Measurements from ENCODE around the gene GANAB.
A peak's percentile ranks its signal among the peaks of the same experiment; 100 is the strongest.
"Not testable (repeated sequence)": the region's sequence is repeated elsewhere in the genome, so short reads cannot be mapped to it uniquely, and the experiment has no call there.

The GANAB gene

DNA sequence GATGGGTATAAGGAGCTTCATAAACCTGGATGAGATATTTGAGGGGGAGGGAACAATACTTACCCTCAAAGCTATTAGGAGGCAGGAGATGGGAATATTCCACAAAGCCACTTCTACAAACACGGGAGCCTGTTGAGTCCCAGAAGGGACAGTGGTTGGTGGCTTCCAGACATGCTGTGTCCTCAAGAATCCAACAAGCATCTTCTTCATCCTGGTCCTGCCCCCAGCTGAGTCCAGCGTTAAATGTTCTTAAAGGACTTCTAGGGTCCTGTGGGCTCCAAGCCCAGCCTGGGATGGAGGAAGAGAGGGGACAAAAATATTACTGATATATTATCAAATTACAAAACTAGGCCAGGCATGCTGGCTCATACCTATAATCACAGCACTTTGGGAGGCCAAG, 21.0 kb upstream of the GANAB start:
- no peak for DNase-seq (ENCODE audit: low spot score)

DNA sequence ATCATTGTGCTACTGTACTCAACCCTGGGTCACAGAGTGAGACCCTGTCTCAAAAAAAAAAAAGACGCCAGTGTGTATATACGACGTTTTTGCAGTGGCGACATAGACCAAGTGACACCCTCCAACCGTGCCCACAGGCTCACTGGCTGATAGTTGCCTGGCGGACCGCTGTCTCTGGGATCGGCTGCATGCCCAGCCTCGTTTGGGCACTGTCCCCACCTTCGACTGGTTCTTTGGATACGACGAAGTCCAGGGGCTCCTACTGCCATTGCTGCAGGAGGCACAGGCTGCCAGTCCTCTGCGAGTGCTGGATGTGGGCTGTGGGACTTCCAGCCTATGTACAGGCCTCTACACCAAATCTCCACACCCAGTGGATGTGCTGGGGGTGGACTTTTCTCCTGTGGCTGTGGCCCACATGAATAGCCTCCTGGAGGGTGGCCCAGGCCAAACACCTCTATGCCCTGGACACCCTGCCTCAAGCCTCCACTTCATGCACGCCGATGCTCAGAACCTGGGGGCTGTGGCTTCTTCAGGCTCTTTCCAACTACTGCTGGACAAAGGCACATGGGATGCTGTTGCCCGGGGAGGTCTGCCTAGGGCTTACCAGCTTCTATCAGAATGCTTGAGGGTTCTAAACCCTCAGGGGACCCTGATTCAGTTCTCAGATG, 20.0 kb upstream of the GANAB start:
- DNase-seq (ENCODE audit: low spot score): no peak

DNA sequence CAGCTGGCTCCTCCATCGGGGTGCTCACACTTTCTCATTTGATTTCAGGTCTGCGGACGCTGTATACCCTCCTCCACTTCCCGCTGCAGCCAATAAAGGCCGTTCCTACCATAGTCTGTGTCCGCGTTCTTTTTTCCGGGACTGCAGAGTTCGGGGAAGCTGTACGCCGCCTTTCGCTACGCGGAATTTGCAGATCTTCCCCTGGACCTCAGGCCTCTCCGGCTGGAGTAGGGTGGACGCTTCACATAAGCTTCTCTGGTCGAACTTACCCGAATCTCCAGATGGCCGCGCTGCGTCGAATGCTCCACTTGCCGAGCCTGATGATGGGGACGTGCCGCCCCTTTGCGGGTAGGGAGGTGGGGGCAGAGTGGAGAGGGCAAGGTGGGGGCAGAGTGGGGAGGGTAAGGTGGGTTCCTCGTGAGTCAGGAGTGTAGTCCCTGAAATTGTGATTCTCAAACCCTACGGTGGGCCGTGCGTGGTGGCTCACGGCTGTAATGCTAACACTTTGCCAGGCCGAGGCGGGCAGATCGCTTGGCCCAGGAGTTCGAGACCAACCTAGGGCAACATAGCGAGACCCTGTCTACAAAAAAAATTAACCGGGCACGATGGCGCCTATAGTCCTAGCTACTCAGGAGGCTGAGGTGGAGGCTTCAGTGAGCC, 19.3 kb upstream of the GANAB start:
- no peak for DNase-seq (ENCODE audit: low spot score)

DNA sequence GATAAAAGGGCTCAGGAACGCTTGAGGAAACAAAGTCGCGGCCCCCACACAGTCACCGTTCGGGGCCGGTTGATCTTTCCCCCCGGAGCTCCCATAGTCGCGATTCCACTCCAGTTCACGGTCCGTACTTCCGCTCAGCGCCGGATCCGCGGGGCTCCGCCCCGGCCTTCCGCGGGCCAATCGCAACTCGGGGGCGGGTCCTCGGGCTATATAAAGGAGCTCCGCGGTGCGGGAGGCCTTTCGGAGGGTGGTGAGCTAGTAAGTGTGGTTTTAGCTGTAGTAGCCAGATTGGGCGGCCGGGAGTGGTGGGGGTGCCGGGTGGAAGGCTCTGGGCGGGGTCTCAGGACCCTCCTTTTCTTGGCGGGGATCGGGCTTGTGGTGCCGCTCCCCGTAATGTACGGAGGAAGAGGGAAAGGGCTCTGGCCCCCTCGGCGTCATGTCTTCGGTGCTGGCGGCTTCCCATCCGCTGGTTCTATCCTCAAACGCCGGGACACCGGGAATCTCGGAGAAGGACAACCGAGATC, 18.7 kb upstream of the GANAB start, which contains the start of the genes C11orf98 and CSKMT:
TSS of gene C11orf98 (minus strand) at position 136 of the 524 bp plus-strand sequence. CDS start at position 95, 41 bp downstream.
TSS of gene CSKMT (plus strand) at position 238 of the 524 bp plus-strand sequence. CDS start 568 bp downstream, outside the sequence.
- peak; percentile 97 for DNase-seq (ENCODE audit: low spot score)

DNA sequence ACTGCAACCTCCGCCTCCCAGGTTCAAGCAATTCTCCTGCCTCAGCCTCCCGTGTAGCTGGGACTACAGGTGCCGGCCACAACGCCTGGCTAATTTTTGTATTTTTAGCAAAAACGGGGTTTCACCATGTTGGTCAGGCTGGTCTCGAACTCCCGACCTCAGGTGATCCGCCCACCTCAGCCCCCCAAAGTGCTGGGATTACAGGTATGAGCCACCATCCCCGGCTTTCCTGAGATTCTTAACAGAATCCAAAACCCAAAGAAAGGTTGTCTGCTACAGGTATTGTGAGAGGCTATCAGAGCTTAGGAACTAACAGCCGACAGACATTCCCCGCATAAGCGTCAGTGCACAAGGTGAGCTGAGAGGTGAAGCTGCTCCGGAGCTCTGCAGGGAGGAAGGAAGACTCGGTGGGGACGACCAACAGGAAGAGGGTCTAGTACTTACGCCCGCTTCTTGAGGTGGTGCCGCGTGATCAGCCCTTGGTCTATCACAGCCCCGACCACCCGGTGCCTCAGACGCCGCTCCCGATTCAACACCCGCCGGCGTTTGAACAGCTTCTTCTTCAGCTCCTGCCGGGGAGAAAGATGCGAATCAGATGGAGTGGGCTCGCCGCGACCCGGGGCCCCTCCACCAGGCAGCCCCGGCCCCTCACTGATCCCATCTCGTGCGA, 18.1 kb upstream of the GANAB start:
- peak; percentile 62 for DNase-seq (ENCODE audit: low spot score)

DNA sequence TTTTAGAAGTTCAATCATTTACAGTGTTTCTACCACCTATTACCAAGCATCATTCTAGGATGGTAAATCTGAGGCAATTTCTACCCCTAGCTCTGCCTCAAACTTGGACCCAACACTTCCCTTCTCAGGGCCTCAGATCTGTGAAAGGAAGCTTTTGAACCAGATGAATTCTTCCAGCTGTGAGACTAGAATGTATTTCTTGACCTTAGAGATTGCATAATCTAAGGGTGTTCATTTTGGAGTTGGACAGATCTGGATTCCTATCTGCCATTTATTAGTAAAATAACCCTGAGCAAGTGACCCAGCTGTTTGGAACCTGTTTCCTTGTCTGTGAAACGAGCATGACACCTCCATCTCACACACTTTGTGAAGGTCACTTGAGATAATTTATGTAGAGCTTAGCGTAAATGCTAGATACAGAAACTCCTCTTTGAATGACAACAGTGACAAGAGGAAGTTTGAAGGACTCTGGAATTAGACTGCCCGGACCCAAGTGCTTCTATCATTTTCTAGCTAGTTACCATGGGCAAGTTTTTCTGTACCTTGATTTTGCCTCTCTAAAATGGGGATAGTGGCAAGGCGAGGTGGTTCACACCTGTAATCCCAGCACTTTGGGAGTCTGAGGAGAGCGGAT, 10.5 kb upstream of the GANAB start:
- no peak for DNase-seq (ENCODE audit: low spot score)

DNA sequence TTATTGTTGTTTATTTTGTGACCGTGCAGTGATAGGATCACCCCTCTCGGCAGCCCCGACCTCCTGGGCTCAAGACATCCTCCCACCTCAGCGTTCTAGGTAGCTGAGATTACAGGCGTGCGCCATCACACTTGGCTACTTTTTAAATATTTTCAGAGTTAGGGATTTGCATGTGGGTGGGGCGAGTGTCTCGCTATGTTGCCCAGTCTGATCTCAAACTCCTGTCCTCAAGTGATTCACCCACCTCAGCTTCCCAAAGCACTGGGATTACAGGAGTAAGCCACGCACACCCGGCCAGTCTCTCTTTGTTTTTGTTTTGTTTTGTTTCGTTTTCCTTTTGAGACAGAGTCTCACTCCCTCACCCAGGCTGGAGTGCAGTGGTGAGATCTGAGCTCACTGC, 7.9 kb upstream of the GANAB start:
- DNase-seq (ENCODE audit: low spot score): no peak

DNA sequence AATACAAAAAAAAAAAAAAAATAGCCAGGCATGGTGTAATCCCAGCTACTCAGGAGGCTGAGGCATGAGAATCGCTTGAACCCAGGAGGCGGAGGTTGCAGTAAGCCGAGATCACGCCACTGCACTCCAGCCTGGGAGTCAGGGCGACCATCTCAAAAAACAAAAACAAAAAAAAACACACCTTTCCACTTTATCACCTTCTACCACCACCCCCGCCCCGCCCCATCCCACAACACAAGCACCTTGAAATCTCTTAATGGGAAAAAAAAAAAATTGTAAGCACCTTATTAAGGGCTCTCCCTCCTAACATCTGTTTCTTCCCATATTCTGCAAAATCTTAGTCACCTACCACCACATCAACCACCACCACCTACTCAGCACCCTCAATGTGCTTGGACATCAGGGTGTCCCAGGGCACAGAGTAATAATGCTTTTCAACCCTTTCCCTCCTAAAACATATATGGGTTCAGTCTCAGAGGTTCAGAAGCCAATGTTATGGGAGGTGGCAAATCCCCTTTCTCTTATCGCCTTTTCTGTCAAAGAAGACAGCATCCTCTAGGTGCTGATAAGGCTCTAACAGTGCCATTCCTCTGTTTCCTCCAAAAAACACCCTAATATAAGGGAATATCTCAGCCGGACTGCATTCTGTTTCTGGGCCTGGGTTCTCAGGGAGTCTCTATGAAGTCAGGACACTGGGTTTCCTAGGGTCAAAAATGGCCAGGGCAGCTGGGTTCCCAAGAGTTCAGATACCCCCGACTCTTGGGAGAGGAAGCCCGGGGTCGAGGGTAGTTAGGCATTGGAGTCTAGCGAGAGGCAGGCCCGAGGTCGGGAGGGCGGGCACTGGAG, 6.0 kb upstream of the GANAB start:
- DNase-seq (ENCODE audit: low spot score): no peak

DNA sequence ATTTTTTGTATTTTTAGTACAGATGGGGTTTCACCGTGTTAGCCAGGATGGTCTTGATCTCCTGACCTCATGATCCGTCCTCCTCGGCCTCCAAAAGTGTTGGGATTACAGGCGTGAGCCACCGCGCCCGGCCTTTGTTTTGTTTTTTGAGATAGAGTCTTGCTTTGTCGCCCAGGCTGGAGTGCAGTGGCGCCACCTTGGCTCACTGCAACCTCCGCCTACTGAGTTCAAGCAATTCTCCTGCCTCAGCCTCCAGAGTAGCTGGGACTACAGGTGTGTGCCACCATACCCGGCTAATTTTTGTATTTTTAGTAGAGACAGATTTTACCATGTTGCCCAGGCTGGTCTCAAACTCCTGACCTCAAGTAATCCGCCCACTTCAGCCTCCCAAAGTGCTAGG, 3.9 kb upstream of the GANAB start:
- not testable (repeated sequence) for DNase-seq (ENCODE audit: low spot score)

DNA sequence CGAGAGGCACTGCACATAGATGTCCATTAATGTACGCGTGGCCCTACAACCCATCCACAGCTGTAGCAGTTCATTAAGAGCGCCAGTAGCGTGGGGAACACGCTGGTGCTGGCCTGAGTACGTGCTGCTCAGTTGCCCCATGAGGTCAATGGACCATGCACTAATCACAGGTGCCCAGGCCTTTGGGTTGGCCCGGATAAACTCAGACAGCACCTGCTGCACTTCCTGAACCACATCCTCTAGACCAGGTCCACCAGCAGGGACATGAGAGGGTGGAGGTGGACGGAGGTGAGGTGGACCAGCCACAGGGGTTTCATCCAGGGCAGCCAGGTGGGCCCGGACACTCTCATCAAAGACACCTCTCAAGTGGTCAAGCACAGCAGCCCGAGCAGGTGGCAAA, 3.1 kb upstream of the GANAB start:
- DNase-seq (ENCODE audit: low spot score): no peak

DNA sequence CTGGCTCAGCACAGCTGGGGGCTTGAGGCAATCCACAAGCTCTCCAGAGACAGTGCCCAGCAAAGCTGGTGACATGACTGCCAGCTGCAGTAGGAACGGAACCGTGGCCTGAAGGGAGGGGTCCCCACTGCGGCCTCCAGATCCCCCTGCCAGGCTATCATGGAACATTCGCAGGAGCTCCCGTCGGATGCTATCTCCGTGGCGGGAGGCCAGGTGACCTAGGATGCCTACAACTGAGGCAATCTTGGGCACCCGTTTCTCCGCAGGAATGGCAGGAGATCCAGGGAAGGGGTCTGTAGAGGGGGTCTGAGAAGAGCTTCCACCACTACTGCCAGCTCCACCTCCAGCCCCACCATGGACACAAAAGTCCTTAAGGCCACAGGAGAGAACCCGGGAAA, 2.6 kb upstream of the GANAB start:
- no peak for DNase-seq (ENCODE audit: low spot score)

DNA sequence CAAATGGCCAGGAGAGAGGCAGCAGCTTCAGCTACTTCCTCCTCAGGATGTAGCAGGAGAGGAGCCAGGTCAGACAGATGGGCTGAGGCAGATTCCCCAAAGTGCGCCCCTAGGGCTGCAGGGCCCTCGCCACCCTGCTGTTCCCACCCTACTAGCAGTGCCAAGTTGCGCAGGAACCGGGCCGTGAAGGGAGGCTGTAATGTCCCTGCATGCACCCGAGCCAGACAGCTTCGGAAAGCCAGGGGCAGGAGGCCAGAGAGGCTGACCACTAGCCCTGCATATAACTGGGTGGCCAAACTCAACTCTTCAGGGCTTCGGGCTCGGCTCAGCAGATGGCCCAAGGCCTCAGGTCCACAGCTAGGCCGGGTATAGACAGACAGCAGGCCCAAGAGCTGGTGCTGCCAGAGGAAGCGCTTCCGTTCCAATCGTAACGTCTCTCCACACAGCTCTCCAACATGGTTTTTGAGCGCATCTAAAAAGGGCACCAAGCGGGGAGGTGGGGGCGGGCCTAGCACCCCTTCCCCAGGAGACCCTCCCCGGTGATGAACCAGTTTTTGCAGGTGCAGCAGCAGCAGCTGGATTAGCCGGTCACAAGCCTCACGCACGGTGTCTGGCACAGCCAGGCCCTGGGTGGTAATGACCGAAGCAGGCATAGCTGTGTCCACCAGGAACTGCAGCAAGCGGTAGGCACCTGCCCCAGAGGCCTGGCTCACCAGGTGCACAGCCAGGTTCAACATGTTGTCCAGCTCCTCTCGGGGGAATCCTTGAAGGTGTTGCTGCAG, 2.0 kb upstream of the GANAB start:
- DNase-seq (ENCODE audit: low spot score): no peak

DNA sequence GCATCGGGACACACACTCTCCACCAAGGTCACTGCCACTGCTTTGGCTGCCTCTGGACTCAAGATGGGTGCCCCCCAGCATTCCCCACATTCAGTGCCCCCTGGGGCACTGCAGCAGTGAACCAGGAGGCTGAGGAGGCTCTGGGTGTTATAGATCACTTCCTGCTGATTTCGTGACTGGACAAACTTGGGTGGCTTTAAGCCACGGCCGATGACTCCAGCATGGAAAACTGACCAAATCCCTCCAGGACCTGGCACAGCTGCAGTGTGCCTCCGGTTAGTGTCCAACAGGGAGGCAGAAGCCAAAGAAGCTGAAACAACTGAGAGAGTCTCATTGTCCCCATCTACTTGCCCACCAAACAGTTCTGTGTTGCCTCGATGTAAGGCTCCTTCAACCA, 1.2 kb upstream of the GANAB start:
- no peak for DNase-seq (ENCODE audit: low spot score)

DNA sequence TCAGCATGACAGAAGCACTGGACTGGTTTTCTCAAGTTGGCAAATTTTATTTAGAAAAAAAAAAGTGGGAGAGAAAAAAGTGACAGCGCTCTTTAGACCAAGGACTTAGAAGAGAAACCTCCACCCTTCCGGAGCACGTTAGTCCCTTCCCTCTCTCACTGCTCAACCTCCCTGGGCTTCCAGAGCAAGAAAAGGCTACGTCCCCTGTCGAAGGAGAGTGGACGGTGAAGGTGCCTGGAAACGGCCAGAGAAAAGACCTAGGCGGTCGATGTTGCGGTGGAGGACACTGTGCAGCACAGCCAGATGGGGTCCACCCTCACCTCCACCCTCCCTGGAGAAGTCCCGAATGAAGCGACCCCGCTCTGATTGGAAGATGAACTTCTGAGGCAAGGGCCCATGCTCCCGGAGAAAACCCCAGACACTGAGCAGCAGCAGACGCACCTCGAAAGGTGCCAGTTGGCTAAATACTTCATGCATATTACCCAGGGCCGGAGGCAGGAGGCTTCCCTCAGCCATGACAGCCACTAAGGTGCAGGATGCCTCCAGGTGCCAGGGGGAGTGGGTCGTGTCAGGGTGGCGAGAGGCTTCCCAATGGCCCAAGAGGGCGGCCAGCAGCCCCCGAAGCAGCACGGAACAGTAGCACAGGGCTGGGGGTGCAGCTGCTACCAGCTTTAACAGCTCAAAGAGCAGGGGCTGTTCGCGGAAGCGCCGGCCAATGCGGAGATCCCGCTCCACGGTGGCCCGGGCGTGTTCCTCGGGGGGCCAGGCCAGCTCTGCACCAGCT, 604 bp upstream of the GANAB start:
- DNase-seq (ENCODE audit: low spot score): no peak

DNA sequence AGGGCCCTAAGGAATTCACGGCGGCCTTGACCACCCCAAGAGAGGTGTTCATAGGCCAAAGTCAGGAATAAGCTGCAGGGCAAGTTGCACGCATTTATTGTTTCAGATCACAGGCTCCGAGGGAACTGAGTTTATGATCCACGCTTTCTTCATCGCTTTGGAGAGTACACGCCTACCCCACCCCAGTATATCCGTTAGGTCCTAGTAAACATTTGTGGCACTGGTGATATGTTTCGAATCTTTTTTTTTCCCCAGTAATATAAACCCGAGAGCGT, 805 bp downstream of the GANAB start:
- DNase-seq (ENCODE audit: low spot score): no peak

DNA sequence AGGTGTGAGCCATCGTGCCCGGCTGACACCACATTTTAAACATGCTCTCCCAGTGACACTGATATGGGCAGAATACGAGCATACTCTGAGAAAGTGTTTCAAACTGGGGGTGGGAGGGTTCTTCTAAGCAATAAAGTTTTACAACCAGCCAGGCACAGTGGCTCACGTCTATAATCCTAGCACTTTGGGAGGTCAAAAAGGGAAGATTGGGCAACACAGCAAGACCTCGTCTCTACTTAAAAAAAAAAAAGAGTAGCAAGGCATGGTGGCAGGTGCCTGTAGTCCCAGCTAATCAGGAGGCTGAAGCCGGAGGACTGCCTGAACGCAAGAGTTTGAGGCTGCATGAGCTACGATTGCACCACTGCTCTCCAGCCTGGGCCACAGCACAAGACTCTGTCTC, 2.2 kb downstream of the GANAB start:
- no peak for DNase-seq (ENCODE audit: low spot score)

DNA sequence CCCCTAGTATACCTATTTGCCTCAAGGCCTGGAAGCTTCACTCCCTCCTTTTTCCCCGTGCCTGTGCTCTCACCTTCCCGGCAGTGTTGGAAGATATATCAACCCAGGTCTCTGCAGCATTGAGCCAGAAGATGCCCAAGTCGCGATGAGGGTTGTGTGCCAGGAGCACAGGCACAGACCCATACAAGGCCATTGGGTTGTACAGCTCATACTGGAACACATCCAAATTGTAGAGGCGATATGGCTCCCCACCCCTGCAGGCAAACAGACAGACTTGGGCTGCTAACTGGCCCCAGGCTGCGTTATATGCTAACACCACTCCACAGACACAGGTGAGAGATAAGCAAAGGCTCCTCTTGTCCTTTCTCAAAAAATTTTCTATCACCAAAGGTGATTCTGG, 13.9 kb downstream of the GANAB start:
- DNase-seq (ENCODE audit: low spot score): no peak

DNA sequence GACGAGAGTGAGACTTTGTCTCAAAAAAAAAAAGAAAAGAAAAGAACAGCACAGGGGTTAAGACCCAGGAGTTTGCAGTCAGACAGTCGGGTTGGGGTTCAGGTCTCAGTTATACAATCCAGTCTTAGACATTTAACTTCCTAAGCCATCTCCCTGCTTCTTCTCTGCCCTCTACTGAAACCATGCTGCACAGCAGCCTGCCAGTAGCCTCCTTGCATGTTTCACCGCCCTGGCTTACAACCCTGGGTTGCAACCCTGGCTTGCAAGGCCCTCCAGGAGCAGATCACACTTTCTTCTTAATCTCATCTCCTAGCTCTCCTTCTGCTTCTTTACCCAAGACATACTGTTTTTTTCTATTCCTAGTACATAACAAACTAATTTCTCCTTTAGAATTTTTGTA, 18.7 kb downstream of the GANAB start:
- DNase-seq (ENCODE audit: low spot score): no peak

DNA sequence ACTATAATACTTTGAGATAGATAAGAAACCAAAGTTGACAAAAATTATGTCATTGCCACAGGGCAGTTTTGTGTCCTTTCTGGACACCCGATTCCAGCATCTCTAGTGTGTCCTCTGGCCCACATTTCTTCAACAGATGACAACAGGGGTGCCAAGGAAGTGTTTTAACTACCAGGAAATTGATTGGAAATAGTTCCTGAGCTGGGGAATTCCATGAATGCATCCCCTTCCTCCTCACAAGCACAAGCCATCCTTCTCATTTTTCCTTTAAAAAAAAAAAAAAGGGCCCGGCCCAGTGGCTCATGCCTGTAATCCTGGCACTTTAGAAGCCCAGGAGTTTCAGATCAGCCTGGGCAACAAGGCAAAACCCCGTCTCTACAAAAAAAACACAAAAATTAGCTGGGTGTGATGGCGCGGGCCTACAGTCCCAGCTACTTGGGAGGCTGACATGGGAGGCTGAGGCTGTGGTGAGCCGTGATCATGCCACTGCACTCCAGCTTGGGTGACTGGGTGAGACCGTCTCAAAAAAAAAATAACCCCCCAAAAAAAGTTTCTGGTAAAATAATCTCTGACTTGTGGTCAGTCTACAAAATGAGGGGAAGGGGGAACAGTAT, 23.8 kb downstream of the GANAB start:
- DNase-seq (ENCODE audit: low spot score): no peak
